HepG2 (cell line): ENCODE data around the gene ARHGAP19. TPM values are rescaled to one million over a fixed set of nuclear protein-coding genes. Genes with fewer than 3 reads are reported as not detected.

Experiments used
- ATAC-seq: fragments of 200-7000 bp; cut with Tn5 transposase; 3 replicates; pipeline ENCODE4 v1.9.1; 2020; ENCODE audit warnings: mild to moderate bottlenecking, moderate library complexity
- BruUV-seq: library from RNA; stranded (reverse); fragments of 400-500 nt; replicated peaks from 2 replicates; lab custom pipeline; 2021; lab: Mats Ljungman, UMichigan
- CTCF ChIA-PET: fragments of 300-600 bp; formaldehyde crosslinking; extraction: SDS; loops from one replicate; lab custom pipeline; 2021; ENCODE audit warnings: low total read pairs, inconsistent platforms, low intra/inter-chr PET ratio; lab: Yijun Ruan, JAX
- POLR2A ChIA-PET: fragments of 350-600 bp; sonication (Branson Sonifier 250); formaldehyde crosslinking; loops from one replicate; lab custom pipeline; 2020; ENCODE audit warnings: antibody characterized with exemption, inconsistent platforms; lab: Yijun Ruan, JAX
- DNase-seq: peaks from one replicate; pipeline ENCODE4 v3.0.0-alpha.2; 2015; ENCODE audit warnings: low spot score
- FAIRE-seq: peaks from 3 replicates; lab custom pipeline; 2011; peaks lifted over from hg19 to GRCh38; lab: Jason Lieb, UNC
- H2AFZ ChIP-seq: one replicate; pipeline ENCODE4 v1.6.1; 2011; ENCODE audit warnings: low read length, inconsistent platforms
- H3K27ac ChIP-seq: fragments of 300-600 bp; 3 replicates; pipeline ENCODE4 v1.8.0; 2011; ENCODE audit warnings: mixed run types, mild to moderate bottlenecking, mixed read lengths, low read length, inconsistent platforms; ENCODE audit not compliant: insufficient read depth; ENCODE audit errors: extremely low read length
- H3K27me3 ChIP-seq, 2 experiments: fragments of 200-600 bp in 1 of 2; 2 replicates in 1 of 2; 3 replicates in 1 of 2; pipeline versions ENCODE4 v1.6.0 to v1.8.0; 2011; ENCODE audit warnings: low read length in 2 of 2, mild to moderate bottlenecking in 2 of 2, moderate library complexity in 2 of 2, inconsistent platforms in 1 of 2; ENCODE audit not compliant: insufficient read depth in 2 of 2, control insufficient read depth in 1 of 2
- H3K36me3 ChIP-seq, 2 experiments: fragments of 200-600 bp in 1 of 2; replicated peaks in 1 of 2; 2 replicates in 1 of 2; 3 replicates in 1 of 2; pipeline versions ENCODE4 v1.5.1 to v1.8.0; 2011; ENCODE audit warnings: low read length in 2 of 2, inconsistent platforms in 1 of 2; ENCODE audit not compliant: insufficient read depth in 2 of 2, control insufficient read depth in 1 of 2
- H3K4me1 ChIP-seq: 2 replicates; pipeline ENCODE4 v1.5.1; 2012; ENCODE audit warnings: low read length, inconsistent platforms; ENCODE audit not compliant: insufficient read depth
- H3K4me2 ChIP-seq: 2 replicates; pipeline ENCODE4 v1.6.0; 2011; ENCODE audit warnings: low read depth, low read length, inconsistent platforms
- H3K4me3 ChIP-seq, 3 experiments: fragments of 200-600 bp in 1 of 3; sonication (generic), shearing (Covaris generic) in 1 of 3; replicated peaks in 1 of 3; 2 replicates each; pipeline ENCODE4 v1.5.1; 2011 to 2016; ENCODE audit warnings: low read length in 3 of 3, inconsistent platforms in 2 of 3, low read depth in 2 of 3, mild to moderate bottlenecking in 2 of 3, control low read depth in 1 of 3, mixed read lengths in 1 of 3; ENCODE audit not compliant: insufficient read depth in 1 of 3
- H3K79me2 ChIP-seq: one replicate; pipeline ENCODE4 v1.6.1; 2011; ENCODE audit warnings: low read length, inconsistent platforms; ENCODE audit not compliant: insufficient read depth
- H3K9ac ChIP-seq: 2 replicates; pipeline ENCODE4 v1.6.0; 2011; ENCODE audit warnings: mild to moderate bottlenecking, low read depth, low read length, inconsistent platforms; ENCODE audit not compliant: insufficient read depth
- H3K9me3 ChIP-seq: 2 replicates; pipeline ENCODE4 v1.5.1; 2012; ENCODE audit warnings: mild to moderate bottlenecking, low read length
- H4K20me1 ChIP-seq: 2 replicates; pipeline ENCODE4 v1.6.0; 2011; ENCODE audit warnings: inconsistent platforms, mild to moderate bottlenecking, low read length, moderate library complexity; ENCODE audit not compliant: insufficient read depth
- ATRX ChIP-seq: sonication (generic); formaldehyde crosslinking; IDR thresholded peaks from 2 replicates; pipeline ENCODE4 v1.4.0; 2020; ENCODE audit warnings: missing genetic modification reagents, borderline replicate concordance
- GZF1 ChIP-seq: sonication (generic); formaldehyde crosslinking; IDR thresholded peaks from 2 replicates; pipeline ENCODE4 v1.5.1; 2020; ENCODE audit warnings: mild to moderate bottlenecking, missing genetic modification reagents
- MED13 ChIP-seq: sonication (generic); formaldehyde crosslinking; IDR thresholded peaks from 2 replicates; pipeline ENCODE4 v1.5.0; 2020; ENCODE audit warnings: missing genetic modification reagents
- PRMT3 ChIP-seq: sonication (generic); formaldehyde crosslinking; IDR thresholded peaks from 2 replicates; pipeline ENCODE4 v1.8.1; 2022; ENCODE audit warnings: low read depth, mild to moderate bottlenecking, moderate library complexity, missing genetic modification reagents, borderline replicate concordance
- REXO4 ChIP-seq: sonication (generic); formaldehyde crosslinking; IDR thresholded peaks from 2 replicates; pipeline ENCODE4 v1.8.0; 2022; ENCODE audit warnings: missing genetic modification reagents, mild to moderate bottlenecking, borderline replicate concordance
- RFX3 ChIP-seq: IDR thresholded peaks from 2 replicates; pipeline ENCODE4 v1.6.1; 2016; ENCODE audit warnings: missing biosample characterization, missing genetic modification reagents
- ZBTB26 ChIP-seq: IDR thresholded peaks from 2 replicates; pipeline ENCODE4 v1.6.1; 2016; ENCODE audit warnings: missing compliant biosample characterization, missing genetic modification reagents, borderline replicate concordance
- ZNF160 ChIP-seq: sonication (generic); formaldehyde crosslinking; IDR thresholded peaks from 2 replicates; pipeline ENCODE4 v1.8.0; 2022; ENCODE audit warnings: mild to moderate bottlenecking, inconsistent platforms, missing genetic modification reagents
- WGBS: methylation state at CpG from one replicate; pipeline ENCODE4 v1.1.6; 2017; ENCODE audit warnings: low lambda C conversion rate; 5-methylcytosine and 5-hydroxymethylcytosine counted together
- in situ Hi-C: cut with HindIII; loops from 2 replicates; pipeline ENCODE4 v1.10.0; 2017; ENCODE audit warnings: low pct_unique_long_range_greater_than_20kb; ENCODE audit not compliant: extremely low pct_ligation_motif_present
- intact Hi-C: fragments of 100-400 bp; cut with micrococcal nuclease; formaldehyde crosslinking; loops from one replicate; pipeline ENCODE4 v1.10.0; 2022; ENCODE audit not compliant: unreplicated experiment
- polyA plus RNA-seq, 8 experiments: library from polyadenylated mRNA; depleted of rRNA in 3 of 8; stranded (reverse) in 7 of 8; unstranded in 1 of 8; fragments of >200 nt; fragmentation: Illumina TruSeq in 4 of 8; extraction: Trizol in 4 of 8; gene quantifications; 2 replicates each; pipeline versions ENCODE4 v1.2.1 to v1.2.3, GENCODE V29; 2011 to 2016; ENCODE audit warnings: low read depth in 4 of 8, missing spikeins in 1 of 8, mixed read lengths in 1 of 8; ENCODE audit not compliant: insufficient read depth in 1 of 8
- total RNA-seq, 5 experiments: library from RNA; depleted of rRNA; stranded (reverse); fragments of >200 nt; fragmentation: Illumina TruSeq; extraction: Trizol; gene quantifications; 2 replicates each; pipeline ENCODE4 v1.2.3, GENCODE V29; 2016; ENCODE audit warnings: low read depth in 1 of 5

The ARHGAP19 gene
- total and polyA plus RNA-seq, 2 of the 13 experiments (the other 11 are each of a cell fraction or from before 2014, with no cell fraction given) = 7.6 to 10.0 TPM

DNA sequence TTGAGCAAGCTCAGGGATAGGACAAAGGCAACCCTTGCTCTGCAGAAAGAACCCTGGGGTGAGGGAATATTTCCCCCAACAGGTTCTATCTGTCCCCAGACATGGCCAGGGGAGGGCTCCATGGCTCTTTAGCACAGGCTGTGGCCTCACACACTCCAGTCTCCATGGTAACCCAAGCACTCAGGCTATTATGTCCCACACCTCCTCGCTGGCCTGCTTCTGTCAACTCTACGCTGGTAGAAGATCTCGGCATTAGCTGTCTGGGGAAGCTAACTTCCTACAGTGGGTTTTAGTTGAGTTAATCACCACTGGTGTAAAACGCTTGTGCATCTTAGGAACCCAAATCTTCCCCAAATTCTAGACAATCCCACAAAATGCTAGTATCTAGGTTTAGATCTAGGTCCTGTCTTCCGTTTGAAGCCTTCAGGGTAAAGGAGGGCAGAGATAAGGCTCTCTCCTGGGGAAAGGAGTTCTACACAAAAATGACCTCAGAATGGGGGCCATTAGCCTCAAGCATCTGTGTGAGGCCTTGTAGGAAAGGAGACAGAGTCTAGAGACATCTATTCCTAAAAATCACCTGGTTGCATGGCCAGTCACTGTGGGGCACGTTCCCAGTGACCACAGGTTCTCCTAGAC is 70.0 kb downstream of the ARHGAP19 start:
- Histone ChIP-seq H3K27ac (no peak overlapping the region), H3K9me3 (no peaks in the 10 kb centered on the region), H3K4me1 (no peaks in the 10 kb centered on the region), H3K9ac (no peak overlapping the region), H3K4me3 (no peak overlapping the region), H2AFZ (no peak overlapping the region), H3K79me2 (no peaks in the 10 kb centered on the region)
- DNase-seq (no peak), FAIRE-seq (no peak), ATAC-seq (no peak; the same call in 2 of the 3 replicates)
- BruUV-seq = no TSS peak
- in situ Hi-C loops = no loop called here
- intact Hi-C loops = no loop called here
- no peak for TF ChIP-seq ZBTB26 (CRISPR knock-in tag)
- TF ChIP-seq REXO4 = no peak
- TF ChIP-seq GZF1 (CRISPR knock-in tag) = no peak
- no peak for TF ChIP-seq ZNF160 (CRISPR knock-in tag)
- no peak for TF ChIP-seq RFX3
- no peak for TF ChIP-seq MED13 (CRISPR knock-in tag)
- no peak for TF ChIP-seq PRMT3
- no peak for TF ChIP-seq ATRX (CRISPR knock-in tag)
- TF ChIP-seq, all 625 proteins: peak for 0
- ChIA-PET POLR2A (interaction anchor here (0.6 kb wide), 1 partner anchor 38 kb away, joined by 3 read pairs; no protein-coding TSS in a partner anchor), CTCF (no interaction called here)
- no peak overlapping the region for H3K4me2 ChIP-seq
- H3K36me3 ChIP-seq = peaks cover 4% of the 10 kb centered on the region in 2 experiments; a peak in 3 of 5 replicates
- H3K27me3 ChIP-seq = no peaks in the 10 kb centered on the region
- WGBS = 92% methylated on average over 6 of the region's 6 CpGs
- no peaks in the 10 kb centered on the region for H4K20me1 ChIP-seq
